Measurements from ENCODE around the gene TTN.
"Not testable (repeated sequence)": the region's sequence is repeated elsewhere in the genome, so short reads cannot be mapped to it uniquely, and the experiment has no call there.

The TTN gene

DNA sequence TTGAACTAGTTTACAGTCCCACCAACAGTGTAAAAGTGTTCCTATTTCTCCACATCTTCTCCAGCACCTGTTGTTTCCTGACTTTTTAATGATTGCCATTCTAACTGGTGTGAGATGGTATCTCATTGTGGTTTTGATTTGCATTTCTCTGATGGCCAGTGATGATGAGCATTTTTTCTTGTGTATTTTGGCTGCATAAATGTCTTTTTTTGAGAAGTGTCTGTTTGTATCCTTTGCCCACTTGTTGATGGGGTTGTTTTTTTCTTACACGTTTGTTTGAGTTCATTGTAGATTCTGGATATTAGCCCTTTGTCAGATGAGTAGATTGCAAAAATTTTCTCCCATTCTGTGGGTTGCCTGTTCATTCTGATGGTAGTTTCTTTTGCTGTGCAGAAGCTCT lies 281.8 kb downstream of the TTN start:
- DNase-seq: not testable (repeated sequence)

DNA sequence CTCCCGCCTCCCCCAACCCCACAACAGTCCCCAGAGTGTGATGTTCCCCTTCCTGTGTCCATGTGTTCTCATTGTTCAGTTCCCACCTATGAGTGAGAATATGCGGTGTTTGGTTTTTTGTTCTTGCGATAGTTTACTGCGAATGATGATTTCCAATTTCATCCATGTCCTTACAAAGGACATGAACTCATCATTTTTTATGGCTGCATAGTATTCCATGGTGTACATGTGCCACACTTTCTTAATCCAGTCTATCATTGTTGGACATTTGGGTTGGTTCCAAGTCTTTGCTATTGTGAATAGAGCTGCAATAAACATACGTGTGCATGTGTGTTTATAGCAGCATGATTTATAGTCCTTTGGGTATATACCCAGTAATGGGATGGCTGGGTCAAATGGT lies 282.2 kb downstream of the TTN start:
- DNase-seq: not testable (repeated sequence)

- no peak for DNase-seq
These were observed 283.6 kb downstream of the TTN start for GRCh38 chr2:178523596-178524134.

DNA sequence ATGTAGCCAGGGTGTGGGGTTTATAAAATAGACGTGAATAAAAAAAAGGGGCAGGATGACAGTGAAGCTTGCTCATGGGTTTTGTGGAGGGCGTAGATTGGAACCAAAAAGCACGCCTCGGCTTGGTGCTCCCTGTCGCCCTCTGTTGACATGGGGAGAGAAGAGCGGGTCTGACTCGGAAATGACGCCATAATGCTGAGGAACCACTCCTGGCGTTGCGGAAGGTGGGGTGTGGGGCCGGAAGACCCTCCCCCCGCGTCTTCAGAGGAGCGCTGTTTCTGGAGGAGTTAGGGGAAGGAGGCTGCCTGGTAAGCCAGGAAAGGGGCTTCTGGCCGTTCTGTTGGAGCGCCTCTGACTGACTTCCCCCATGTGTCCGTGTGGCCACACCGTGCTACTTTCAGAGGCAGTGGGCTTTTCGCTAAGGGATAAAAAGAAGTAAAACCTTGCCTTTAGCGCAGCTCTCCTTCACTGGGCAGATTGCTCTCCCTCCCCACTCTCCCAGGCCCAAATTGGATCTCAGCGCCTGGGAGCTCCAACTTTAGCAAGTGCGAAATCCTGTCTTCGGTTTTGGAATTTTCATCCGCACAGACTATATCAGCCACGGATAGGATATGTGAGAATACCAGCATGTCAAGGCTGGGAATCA lies 284.1 kb downstream of the TTN start:
- DNase-seq: peak; percentile 76 to 77

- no peak for DNase-seq
These were observed 285.7 kb downstream of the TTN start for GRCh38 chr2:178521304-178522150.

DNA sequence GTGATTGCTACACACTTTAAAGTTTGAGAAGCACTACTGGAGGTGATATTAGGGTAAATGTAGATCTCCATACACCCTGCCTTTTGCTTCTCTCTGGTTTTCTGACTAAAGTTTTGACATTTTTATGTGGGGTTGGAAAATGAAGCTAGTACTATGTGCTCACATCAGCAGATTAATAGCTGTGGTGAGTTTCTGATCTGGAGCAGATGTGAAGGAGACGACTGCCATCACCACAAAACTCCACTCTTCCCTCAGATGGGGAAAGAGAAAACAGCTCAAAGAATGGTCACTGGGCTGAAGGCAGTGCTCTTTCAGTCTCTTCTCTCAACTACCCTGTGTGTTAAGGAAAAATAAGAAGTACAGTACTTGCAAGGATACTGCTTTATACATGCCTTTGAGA lies 289.7 kb downstream of the TTN start:
- no peak for DNase-seq

- peak in 1 of 2 experiments; percentile 9 for DNase-seq
These were observed 292.6 kb downstream of the TTN start for GRCh38 chr2:178514664-178515063.

DNA sequence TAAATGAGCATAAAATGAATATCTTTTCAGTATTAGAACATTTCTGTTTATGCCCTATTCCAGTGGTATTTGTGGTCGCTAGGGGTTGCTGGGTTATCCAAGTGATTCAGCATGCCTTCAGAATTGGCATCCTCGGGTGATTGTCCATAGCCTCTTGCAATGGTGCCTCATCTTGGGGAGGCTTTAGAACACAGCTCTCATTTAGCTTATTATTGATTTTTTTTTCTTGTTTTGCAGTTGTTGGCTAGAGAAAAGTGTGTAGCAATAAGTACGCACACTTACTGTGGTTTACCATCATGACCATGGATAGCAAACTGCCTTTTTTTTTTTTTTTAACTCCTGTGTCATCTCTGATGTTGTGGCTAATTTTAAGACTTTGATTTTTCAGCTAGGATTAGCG lies 293.3 kb downstream of the TTN start:
- no peak for DNase-seq

- DNase-seq: no peak
These were observed 294.7 kb downstream of the TTN start for GRCh38 chr2:178512484-178512883.

GRCh38 chr2:178510384-178510783 lies 296.8 kb downstream of the TTN start:
- DNase-seq: no peak

GRCh38 chr2:178508646-178509045 lies 298.6 kb downstream of the TTN start:
- no peak for DNase-seq

GRCh38 chr2:178506949-178507348 lies 300.3 kb downstream of the TTN start:
- no peak for DNase-seq

DNA sequence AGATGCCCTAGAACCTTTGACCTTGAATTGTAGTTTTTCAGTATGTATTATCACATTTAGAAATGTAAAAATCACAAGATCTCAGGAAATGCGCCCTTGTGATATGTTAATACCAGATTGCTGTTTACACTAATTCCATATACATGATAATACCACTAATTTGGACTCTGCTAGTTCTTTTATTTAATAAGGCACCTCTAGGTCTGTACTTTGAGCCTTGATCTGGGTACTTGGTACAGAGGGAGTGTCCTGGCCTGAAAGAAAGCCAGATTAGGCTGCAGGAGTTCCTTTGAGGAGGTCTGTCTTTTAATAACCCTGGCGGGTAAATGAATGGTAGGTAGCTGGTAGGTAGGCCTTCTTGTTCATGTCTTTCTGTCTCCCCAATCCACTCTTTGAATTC lies 300.7 kb downstream of the TTN start:
- no peak for DNase-seq

- DNase-seq: no peak
These were observed 301.1 kb downstream of the TTN start for GRCh38 chr2:178506101-178506500.

GRCh38 chr2:178502751-178503150 lies 304.5 kb downstream of the TTN start:
- no peak for DNase-seq

DNA sequence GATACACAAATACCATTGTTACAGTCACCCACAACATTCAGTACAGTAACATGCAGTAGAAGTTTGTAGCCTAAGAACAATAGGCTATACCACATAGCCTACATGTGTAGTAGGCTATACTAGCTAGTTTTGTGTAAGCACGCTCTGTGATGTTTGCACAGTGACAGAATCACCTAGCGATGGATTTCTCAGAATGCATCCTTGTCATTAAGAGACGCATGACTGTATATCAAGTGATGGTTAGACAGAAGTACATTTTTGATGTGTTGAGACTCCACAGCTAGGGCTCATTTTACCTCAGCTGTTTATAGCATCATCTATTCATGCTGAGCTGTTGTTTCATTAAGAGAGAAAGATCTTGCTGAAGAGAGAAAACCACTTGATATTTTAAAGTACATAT lies 307.6 kb downstream of the TTN start:
- no peak for DNase-seq

DNA sequence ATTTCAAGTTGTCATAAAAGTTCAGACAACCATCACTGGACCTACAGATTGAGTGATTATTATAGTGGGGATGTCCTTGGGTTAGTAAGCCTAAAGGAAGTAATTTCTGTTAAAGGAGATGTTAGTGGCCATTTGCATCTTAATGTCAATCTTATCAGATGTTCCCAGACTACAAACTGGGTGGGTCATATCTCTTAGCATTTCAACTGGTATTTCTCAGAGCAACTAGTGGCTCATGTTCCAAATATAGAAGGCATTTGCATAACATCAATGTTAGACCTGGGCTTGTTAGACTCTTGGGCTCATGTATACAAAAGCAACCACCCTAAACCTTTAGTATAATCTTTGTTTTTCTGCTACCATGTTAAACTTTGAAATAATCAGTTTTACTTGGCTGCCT lies 309.1 kb downstream of the TTN start:
- DNase-seq: no peak

- no peak for DNase-seq
These were observed 311.2 kb downstream of the TTN start for GRCh38 chr2:178496049-178496448.

GRCh38 chr2:178491612-178492011 lies 315.6 kb downstream of the TTN start:
- no peak for DNase-seq

DNA sequence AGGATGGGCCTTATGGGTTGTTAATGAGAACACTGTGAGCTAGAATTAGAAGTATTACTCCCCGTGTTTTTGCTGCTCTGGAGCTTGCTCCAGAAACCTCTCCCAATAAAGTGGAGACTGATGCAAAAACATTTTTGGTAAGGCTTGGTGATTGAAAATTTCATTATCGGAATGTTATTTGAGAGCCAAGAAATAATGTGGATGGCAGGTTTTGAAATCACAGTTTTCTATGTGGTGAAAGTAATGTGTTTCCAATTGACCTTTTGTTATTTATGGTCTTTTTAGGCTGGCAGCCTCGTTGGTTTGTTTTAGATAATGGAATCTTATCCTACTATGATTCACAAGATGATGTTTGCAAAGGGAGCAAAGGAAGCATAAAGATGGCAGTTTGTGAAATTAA lies 321.9 kb downstream of the TTN start:
- DNase-seq: no peak

GRCh38 chr2:178484245-178485041 lies 322.8 kb downstream of the TTN start:
- DNase-seq: no peak

DNA sequence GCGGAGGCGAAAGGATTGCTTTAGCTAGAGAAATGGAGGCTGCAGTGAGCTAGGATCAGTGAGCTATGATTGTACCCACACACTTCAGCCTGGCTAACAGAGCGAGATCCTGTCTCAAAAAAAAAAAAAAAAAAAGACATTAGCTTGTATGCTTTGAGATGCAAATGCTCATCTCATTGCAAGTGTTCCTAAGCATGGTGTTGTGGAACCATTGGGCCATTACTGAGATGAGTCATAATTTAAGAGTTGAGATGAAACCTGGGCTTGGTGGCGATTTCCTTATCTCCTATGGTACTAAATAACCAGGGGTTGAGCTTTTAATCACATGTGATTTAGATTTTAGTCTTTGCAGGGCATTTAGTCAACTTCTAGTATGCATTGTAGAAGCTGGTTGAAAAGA lies 324.8 kb downstream of the TTN start:
- no peak for DNase-seq

Measured in activated CD4-positive, alpha-beta T cell treated with anti-CD3 and anti-CD28 coated beads, Interleukin-2, amount 50 U/mL, for 4 hours (primary cell).